GM19468 (cell line): ENCODE results near the gene FRZB.
"Not testable (repeated sequence)": the region's sequence is repeated elsewhere in the genome, so short reads cannot be mapped to it uniquely, and the experiment has no call there.

Experiments used
- ATAC-seq: cut with Tn5 transposase; IDR thresholded peaks from one replicate; pipeline ENCODE4 v1.9.1; 2021; ENCODE audit warnings: mild to moderate bottlenecking, moderate library complexity, moderate number of reproducible peaks; ENCODE audit not compliant: unreplicated experiment; ENCODE audit errors: extremely low read depth

The FRZB gene

DNA sequence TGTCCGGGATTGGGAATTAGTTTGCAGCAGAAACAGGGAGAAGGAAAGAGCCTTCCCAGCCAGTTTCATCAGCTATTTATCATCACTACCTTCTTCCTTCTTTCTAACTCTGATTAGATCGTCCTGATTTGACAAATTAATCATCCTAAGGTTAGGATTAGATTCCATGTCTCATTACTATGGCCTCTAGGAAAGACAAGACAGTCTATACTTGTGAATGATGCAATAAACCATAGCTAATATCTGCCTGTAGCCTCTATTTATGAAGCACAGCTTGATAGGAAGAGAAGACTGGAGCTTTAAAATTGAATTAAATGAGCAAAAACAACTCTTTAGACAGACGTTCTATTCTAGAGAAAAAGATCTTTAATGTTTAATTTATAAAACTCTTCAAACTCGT, 25.2 kb upstream of the FRZB start:
- ATAC-seq, result no peak

- no peak for ATAC-seq
These were observed 24.4 kb upstream of the FRZB start for GRCh38 chr2:182890773-182891378.

DNA sequence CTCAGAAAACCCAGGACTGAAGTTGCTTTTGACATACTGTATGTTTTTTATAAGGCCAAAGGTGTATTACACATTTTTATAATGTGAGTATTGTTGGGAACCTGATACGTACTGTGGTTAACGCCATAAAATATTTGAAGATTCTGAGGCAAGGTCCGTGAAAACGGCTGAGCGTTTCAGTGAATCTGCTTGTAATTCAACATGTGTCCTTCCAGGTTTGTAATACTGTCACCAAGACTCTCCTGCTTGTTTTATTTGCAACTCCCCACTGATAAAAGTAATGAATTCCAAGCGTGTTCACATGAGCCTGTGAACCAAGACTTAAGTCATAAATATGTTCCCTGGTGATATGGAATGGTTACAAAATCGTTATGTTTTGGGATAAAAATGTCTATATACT, 23.9 kb upstream of the FRZB start:
- ATAC-seq, result no peak

DNA sequence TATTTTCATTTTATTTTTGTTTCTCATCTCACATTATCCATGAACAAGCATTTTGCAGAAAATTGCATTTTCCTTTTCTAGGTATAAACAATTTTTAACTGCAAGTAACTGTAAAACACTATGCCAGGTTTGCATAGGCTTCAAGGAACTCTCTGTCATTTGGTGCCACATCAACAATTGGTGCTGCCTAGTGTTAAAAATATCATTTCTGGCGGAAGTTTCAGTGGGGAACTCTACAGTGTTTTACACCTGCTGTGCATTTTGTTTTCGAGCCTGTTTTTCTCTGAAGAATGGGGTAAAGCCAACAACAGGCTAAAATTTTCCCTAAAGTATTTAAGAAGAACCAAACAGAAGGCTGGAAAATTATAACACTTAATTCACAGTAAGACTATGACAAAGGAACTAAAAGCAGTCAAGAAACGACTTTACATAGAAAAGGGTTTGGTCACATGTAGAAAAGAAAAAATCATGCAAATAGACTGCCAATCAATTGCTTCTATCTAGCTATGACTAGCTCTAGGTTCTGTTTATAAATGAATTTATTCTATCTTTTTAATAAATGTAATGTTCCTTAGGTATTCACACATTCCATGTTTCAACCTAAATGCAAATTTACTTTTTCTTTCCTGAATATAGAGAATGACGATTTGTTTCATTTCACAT, 21.4 kb upstream of the FRZB start:
- ATAC-seq, result no peak

GRCh38 chr2:182887093-182887492, 20.7 kb upstream of the FRZB start:
- no peak for ATAC-seq

GRCh38 chr2:182885771-182886170, 19.3 kb upstream of the FRZB start:
- no peak for ATAC-seq

DNA sequence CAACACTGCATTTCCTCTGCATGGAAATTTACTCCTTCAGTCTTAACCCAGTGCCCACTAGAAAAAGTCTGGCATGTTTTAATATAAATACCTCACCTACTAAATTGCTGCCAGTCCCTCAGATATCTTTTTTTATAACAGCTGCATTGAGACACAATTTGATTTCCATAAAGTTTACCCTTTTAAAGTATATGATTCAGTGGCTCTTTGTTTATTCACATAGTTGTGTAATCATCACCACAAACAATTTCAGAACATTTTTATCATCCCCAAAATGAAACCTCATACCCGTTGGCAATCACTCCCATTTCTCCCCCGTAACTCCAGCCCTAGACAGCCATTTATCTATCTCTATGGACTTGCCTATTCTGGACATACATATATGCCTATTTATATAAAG, 17.0 kb upstream of the FRZB start:
- no peak for ATAC-seq

GRCh38 chr2:182880100-182880499, 13.7 kb upstream of the FRZB start:
- not testable (repeated sequence) for ATAC-seq

- not testable (repeated sequence) for ATAC-seq
These were observed 10.2 kb upstream of the FRZB start for GRCh38 chr2:182876653-182877052.

DNA sequence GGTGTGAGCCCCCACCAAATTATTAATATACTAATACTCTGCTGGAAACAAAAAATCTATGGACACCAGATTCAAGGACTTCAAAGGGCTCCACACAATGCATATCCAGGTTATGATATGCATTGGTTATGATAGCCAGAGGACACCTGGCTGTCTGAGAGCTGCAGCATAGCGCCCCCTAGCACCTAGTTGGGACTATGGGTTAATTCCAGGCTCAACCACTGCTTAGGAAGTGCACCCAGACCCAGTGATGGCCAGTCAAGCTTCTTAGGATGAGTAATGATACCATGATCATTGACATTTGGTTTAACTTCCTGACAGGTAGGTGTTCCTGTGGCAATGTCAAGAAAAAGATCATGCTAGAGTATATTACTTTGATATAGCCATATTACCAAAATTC, 3.8 kb upstream of the FRZB start:
- no peak for ATAC-seq

GRCh38 chr2:182868054-182868796, 1.8 kb upstream of the FRZB start:
- ATAC-seq, result no peak

- ATAC-seq, result no peak
These were observed 1.1 kb upstream of the FRZB start for GRCh38 chr2:182867426-182868053.

DNA sequence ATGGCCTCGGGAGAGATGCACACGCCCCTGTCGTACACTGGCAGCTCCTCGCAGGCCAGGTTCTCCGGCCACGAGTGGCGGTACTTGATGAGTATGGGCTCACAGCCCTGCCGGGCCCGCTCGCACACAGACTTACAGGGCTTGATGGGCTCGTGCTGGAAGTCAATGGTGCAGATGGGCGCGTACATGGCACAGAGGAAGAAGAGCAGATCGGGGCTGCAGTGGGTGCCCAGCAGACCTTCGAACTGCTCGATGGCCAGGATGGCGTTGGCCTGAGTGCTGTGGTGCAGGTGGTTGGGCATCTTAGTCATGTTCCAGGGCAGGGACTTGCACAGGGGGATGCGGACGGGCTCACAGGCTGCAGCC, 359 bp downstream of the FRZB start:
- ATAC-seq, result no peak

- ATAC-seq, result no peak
These were observed 1.4 kb downstream of the FRZB start for GRCh38 chr2:182864949-182865570.

- ATAC-seq, result no peak
These were observed 2.8 kb downstream of the FRZB start for GRCh38 chr2:182863642-182864041.

DNA sequence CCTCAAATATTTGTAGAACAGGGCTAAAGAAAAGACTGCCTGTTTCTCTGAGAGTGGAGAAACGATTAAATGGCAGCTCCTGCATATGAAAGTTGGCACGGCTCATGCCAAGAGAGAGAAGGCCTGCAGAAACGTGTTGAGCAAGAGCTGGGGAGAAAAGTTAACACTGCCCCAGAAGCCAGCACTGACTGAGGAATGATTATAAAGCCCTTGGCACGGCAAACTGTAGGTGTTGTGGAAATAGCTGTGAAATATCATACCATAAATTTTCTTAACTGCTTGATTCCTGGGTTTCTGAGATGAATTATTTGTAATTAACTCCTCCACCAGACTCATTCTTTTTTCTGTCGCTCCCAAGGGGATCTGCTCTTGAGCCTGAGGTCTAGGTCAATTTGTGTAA, 4.3 kb downstream of the FRZB start:
- no peak for ATAC-seq

GRCh38 chr2:182860858-182861257, 5.6 kb downstream of the FRZB start:
- ATAC-seq, result no peak

- no peak for ATAC-seq
These were observed 7.8 kb downstream of the FRZB start for GRCh38 chr2:182858671-182859070.

DNA sequence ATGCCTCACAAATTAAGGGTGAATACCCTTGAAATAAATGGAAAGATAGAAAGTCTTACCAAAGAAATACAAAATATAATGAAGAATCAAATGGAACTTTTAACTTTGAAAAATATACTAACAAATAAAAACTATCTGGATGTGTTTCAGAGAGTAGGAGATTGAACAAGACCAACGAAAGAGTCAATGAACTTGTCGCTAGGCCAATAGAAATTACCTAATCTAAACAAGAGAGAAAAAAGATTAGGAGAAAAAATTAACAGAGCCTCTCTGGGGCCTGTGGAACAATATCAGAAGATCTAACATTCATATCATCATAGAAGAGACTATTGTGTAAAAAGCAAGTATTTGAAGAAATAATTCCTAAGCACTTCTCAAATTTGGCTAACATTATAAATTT, 11.1 kb downstream of the FRZB start:
- no peak for ATAC-seq

GRCh38 chr2:182854375-182855105, 11.9 kb downstream of the FRZB start:
- no peak for ATAC-seq
